ENCODE results near the gene STRN.

STRN gene

GRCh38 chr2:36878429-36878828 is 87.9 kb downstream of the STRN start:
- no peaks in the 10 kb centered on the region for H3K79me2 ChIP-seq (ENCODE audit: control insufficient read depth, insufficient read depth, low read length, unreplicated experiment)
- H3K36me3 ChIP-seq (ENCODE audit: insufficient read depth, low read length): peaks cover 38% of the 10 kb centered on the region
- no peak overlapping the region for H3K27ac ChIP-seq (ENCODE audit: low read depth, low read length)
- no peak overlapping the region for H3K4me3 ChIP-seq (ENCODE audit: low read depth, low read length)
- H3K27me3 ChIP-seq (ENCODE audit: insufficient read depth, low read length): no peaks in the 10 kb centered on the region
- no peaks in the 10 kb centered on the region for H3K4me1 ChIP-seq (ENCODE audit: control insufficient read depth, insufficient read depth, low read length, unreplicated experiment)
- H2AFZ ChIP-seq (ENCODE audit: low read length, unreplicated experiment): no peak overlapping the region

DNA sequence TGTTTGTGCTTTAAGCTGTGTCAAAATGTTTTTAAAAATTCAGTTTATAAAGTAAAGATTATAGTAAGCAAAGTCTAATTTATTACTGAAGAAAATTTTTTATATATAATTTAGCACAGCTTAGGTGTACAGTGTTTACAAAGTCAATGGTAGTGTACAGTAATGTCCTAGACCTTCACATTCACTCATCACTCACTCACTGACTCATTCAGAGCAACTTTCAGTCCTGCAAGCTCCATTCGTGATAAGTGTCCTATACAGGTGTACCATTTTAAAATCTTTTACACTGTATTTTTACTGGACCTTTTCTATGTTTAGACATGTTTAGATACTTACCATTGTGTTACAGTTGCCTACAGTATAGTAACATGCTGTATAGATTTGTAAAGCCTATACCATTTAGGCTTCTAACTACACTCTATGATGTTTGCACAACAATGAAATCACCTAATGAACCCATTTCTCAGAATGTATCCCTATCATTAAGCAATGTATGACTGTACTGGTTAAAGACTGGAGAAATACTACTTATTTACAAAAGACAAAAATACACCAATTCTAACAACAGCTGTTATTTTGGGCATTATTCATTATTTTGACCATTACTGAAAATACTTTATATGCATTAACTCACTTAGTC is 95.1 kb downstream of the STRN start:
- no peak overlapping the region for H2AFZ ChIP-seq (ENCODE audit: low read length, unreplicated experiment)
- H3K4me1 ChIP-seq (ENCODE audit: control insufficient read depth, insufficient read depth, low read length, unreplicated experiment): no peaks in the 10 kb centered on the region
- no peaks in the 10 kb centered on the region for H3K79me2 ChIP-seq (ENCODE audit: control insufficient read depth, insufficient read depth, low read length, unreplicated experiment)
- H3K27ac ChIP-seq (ENCODE audit: low read depth, low read length): no peak overlapping the region
- H3K27me3 ChIP-seq (ENCODE audit: insufficient read depth, low read length): no peaks in the 10 kb centered on the region
- H3K4me3 ChIP-seq (ENCODE audit: low read depth, low read length): no peak overlapping the region
- peaks cover 40% of the 10 kb centered on the region for H3K36me3 ChIP-seq (ENCODE audit: insufficient read depth, low read length)

DNA sequence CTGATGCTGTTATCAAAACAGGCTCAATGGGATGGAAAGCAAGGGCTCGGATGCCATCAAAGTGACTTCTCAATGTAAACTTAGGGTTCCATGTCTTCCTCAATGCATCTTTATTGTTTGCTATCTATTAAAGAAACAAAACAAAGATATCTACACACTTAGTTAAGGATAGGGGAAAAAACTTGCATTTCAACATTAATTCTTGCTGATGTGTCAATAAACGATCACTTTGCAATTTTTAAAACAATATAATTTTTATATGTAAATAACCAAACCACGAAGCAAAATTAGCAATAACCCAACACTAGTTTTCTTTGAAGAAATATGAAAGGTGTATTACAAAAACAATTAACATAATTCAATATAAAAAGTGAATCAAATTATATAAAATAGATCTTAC is 96.7 kb downstream of the STRN start:
- Histone ChIP-seq H3K4me3 (ENCODE audit: low read depth, low read length) (no peak overlapping the region), H3K79me2 (ENCODE audit: control insufficient read depth, insufficient read depth, low read length, unreplicated experiment) (no peaks in the 10 kb centered on the region), H3K4me1 (ENCODE audit: control insufficient read depth, insufficient read depth, low read length, unreplicated experiment) (no peaks in the 10 kb centered on the region), H3K27me3 (ENCODE audit: insufficient read depth, low read length) (no peaks in the 10 kb centered on the region), H2AFZ (ENCODE audit: low read length, unreplicated experiment) (no peak overlapping the region), H3K27ac (ENCODE audit: low read depth, low read length) (no peak overlapping the region), H3K36me3 (ENCODE audit: insufficient read depth, low read length) (peaks cover 34% of the 10 kb centered on the region)

DNA sequence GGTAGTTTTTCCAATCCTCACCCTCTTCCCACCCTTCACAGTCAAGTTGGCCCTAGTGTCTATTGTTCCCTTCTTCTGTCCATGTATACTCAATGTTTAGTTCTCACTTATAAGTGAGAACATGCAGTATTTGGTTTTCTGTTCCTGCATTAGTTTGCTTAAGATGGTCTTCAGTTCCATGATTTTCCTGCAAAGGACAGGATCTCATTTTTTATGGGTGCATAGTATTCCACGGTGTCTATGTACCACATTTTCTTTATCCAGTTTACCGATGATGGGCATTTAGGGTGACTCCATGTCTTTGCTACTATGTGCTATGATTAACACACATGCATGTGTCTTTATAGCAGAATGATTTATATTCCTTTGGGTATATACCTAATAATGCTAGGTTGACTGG is 104.4 kb downstream of the STRN start:
- H3K36me3 ChIP-seq (ENCODE audit: insufficient read depth, low read length): peaks cover 8% of the 10 kb centered on the region; the same call in 1 of the 2 replicates
- no peak overlapping the region for H3K27ac ChIP-seq (ENCODE audit: low read depth, low read length)
- no peaks in the 10 kb centered on the region for H3K27me3 ChIP-seq (ENCODE audit: insufficient read depth, low read length)
- no peak overlapping the region for H2AFZ ChIP-seq (ENCODE audit: low read length, unreplicated experiment)
- H3K4me3 ChIP-seq (ENCODE audit: low read depth, low read length): no peak overlapping the region
- no peaks in the 10 kb centered on the region for H3K4me1 ChIP-seq (ENCODE audit: control insufficient read depth, insufficient read depth, low read length, unreplicated experiment)
- no peaks in the 10 kb centered on the region for H3K79me2 ChIP-seq (ENCODE audit: control insufficient read depth, insufficient read depth, low read length, unreplicated experiment)

DNA sequence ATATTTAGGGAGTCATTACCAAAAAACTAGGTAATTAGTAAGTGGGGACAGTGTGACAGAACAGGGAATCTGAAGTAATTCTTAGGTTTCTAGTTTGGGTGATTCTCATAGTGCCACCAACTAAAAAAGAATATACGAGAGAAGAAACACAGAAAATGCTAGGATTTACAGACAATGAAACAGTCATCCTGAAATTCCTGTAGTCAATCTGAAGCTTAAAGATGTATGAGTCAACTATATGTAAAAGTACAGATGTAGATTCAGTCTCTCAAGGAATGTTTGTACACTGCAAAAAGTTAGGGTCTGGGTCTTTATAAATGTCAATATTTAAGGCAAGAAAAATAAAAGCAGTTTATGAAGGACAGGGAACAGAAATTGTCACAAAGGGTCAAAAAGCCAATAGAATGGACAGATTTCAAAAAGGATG is 107.0 kb downstream of the STRN start:
- Histone ChIP-seq H3K36me3 (ENCODE audit: insufficient read depth, low read length) (peaks cover 11% of the 10 kb centered on the region), H2AFZ (ENCODE audit: low read length, unreplicated experiment) (no peak overlapping the region), H3K4me3 (ENCODE audit: low read depth, low read length) (no peak overlapping the region), H3K79me2 (ENCODE audit: control insufficient read depth, insufficient read depth, low read length, unreplicated experiment) (no peaks in the 10 kb centered on the region), H3K27me3 (ENCODE audit: insufficient read depth, low read length) (no peaks in the 10 kb centered on the region), H3K4me1 (ENCODE audit: control insufficient read depth, insufficient read depth, low read length, unreplicated experiment) (no peaks in the 10 kb centered on the region), H3K27ac (ENCODE audit: low read depth, low read length) (no peak overlapping the region)

DNA sequence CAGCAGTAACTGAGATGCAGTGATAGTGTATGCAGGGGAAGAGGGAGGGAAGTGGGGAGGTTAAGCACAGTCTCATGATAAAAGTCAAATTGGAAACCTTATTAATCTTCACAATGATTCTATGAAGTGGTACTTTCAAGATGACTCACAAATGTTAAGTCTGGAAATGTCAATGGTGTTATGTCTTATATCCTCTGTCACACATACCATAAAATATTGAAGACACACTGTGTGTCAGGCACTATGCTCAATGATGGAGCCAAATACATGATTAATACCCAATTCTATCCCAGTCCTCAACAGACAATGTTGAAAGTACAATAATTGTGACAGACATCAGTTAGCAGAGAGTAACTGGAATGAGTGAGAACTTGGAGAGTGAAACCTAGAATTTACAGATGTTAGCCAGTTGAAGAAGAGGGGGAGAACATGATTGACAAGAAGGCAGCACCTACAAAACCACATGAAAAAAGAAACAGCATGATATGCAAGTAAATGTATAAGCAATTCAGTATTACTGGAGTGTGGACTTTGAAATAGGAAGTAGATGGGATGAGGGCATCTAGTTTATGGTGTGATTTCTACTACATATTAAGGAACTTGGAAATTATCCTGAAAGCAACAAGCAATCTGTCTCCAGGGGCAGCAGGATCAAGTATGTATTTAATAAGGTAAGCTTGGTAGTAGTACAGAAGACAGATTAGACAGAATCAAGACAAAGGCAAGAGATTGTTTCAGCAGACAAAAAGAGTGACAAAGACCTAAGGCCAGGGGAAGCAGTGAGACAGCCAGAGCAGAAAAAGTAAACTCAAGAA is 107.6 kb downstream of the STRN start:
- Histone ChIP-seq H3K27ac (ENCODE audit: low read depth, low read length) (no peak overlapping the region), H3K36me3 (ENCODE audit: insufficient read depth, low read length) (peaks cover 11% of the 10 kb centered on the region), H3K4me3 (ENCODE audit: low read depth, low read length) (no peak overlapping the region), H2AFZ (ENCODE audit: low read length, unreplicated experiment) (no peak overlapping the region), H3K4me1 (ENCODE audit: control insufficient read depth, insufficient read depth, low read length, unreplicated experiment) (no peaks in the 10 kb centered on the region), H3K79me2 (ENCODE audit: control insufficient read depth, insufficient read depth, low read length, unreplicated experiment) (no peaks in the 10 kb centered on the region), H3K27me3 (ENCODE audit: insufficient read depth, low read length) (no peaks in the 10 kb centered on the region)

GRCh38 chr2:36857713-36858112 is 108.6 kb downstream of the STRN start:
- Histone ChIP-seq H3K27me3 (ENCODE audit: insufficient read depth, low read length) (no peaks in the 10 kb centered on the region), H3K36me3 (ENCODE audit: insufficient read depth, low read length) (peaks cover 11% of the 10 kb centered on the region), H3K4me1 (ENCODE audit: control insufficient read depth, insufficient read depth, low read length, unreplicated experiment) (no peaks in the 10 kb centered on the region), H3K4me3 (ENCODE audit: low read depth, low read length) (no peak overlapping the region), H3K79me2 (ENCODE audit: control insufficient read depth, insufficient read depth, low read length, unreplicated experiment) (no peaks in the 10 kb centered on the region), H3K27ac (ENCODE audit: low read depth, low read length) (no peak overlapping the region), H2AFZ (ENCODE audit: low read length, unreplicated experiment) (no peak overlapping the region)

DNA sequence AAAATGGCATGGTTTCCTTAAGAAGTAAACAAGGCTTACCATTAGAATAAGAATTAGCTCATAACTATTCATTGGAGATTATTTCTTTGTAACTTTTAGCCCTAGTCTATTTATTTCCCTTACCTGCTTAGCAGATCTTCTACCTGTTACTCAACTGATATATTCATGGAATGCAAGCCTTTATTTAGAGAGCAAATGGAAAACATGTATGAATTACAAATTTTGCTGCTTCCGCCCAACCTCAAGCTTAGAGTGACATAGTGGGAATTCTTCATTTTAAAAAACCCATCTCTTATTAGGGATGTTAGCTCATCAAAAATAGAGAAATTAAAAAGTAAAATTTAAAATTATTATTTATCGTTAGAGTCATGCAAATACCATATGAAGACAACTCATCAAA is 110.9 kb downstream of the STRN start:
- no peak overlapping the region for H3K4me3 ChIP-seq (ENCODE audit: low read depth, low read length)
- H3K27me3 ChIP-seq (ENCODE audit: insufficient read depth, low read length): no peaks in the 10 kb centered on the region
- H3K79me2 ChIP-seq (ENCODE audit: control insufficient read depth, insufficient read depth, low read length, unreplicated experiment): no peaks in the 10 kb centered on the region
- H3K27ac ChIP-seq (ENCODE audit: low read depth, low read length): no peak overlapping the region
- H3K4me1 ChIP-seq (ENCODE audit: control insufficient read depth, insufficient read depth, low read length, unreplicated experiment): no peaks in the 10 kb centered on the region
- peaks cover 15% of the 10 kb centered on the region for H3K36me3 ChIP-seq (ENCODE audit: insufficient read depth, low read length)
- H2AFZ ChIP-seq (ENCODE audit: low read length, unreplicated experiment): no peak overlapping the region

- Histone ChIP-seq H3K4me3 (ENCODE audit: low read depth, low read length) (no peak overlapping the region), H3K4me1 (ENCODE audit: control insufficient read depth, insufficient read depth, low read length, unreplicated experiment) (no peaks in the 10 kb centered on the region), H3K27ac (ENCODE audit: low read depth, low read length) (no peak overlapping the region), H3K36me3 (ENCODE audit: insufficient read depth, low read length) (peaks cover 27% of the 10 kb centered on the region), H3K79me2 (ENCODE audit: control insufficient read depth, insufficient read depth, low read length, unreplicated experiment) (no peaks in the 10 kb centered on the region), H2AFZ (ENCODE audit: low read length, unreplicated experiment) (no peak overlapping the region), H3K27me3 (ENCODE audit: insufficient read depth, low read length) (no peaks in the 10 kb centered on the region)
These were observed 112.1 kb downstream of the STRN start for GRCh38 chr2:36854241-36854640.

GRCh38 chr2:36849265-36849664 is 117.1 kb downstream of the STRN start:
- H3K36me3 ChIP-seq (ENCODE audit: insufficient read depth, low read length): peaks cover 31% of the 10 kb centered on the region
- H3K79me2 ChIP-seq (ENCODE audit: control insufficient read depth, insufficient read depth, low read length, unreplicated experiment): no peaks in the 10 kb centered on the region
- no peaks in the 10 kb centered on the region for H3K4me1 ChIP-seq (ENCODE audit: control insufficient read depth, insufficient read depth, low read length, unreplicated experiment)
- H3K4me3 ChIP-seq (ENCODE audit: low read depth, low read length): no peak overlapping the region
- H2AFZ ChIP-seq (ENCODE audit: low read length, unreplicated experiment): no peak overlapping the region
- no peak overlapping the region for H3K27ac ChIP-seq (ENCODE audit: low read depth, low read length)
- no peaks in the 10 kb centered on the region for H3K27me3 ChIP-seq (ENCODE audit: insufficient read depth, low read length)

DNA sequence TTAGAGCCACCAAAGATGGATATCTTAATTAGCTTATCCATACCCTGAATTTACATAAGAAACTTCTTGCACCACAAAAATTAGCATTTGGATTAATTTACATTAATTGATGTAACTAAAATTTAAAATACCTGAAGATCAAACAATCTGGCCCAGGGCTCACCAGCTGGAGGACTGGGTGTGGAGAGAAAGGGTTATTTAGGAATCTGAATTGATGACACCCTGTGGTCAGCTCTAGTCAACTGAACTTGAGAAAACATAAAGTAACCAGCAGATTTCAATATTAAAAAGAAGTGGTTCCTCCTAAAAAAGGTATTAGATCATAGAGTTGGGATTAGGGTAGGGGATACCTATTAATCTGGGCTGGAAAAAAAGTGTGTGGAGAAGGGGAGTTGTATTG is 122.5 kb downstream of the STRN start:
- H3K79me2 ChIP-seq (ENCODE audit: control insufficient read depth, insufficient read depth, low read length, unreplicated experiment): no peaks in the 10 kb centered on the region
- no peaks in the 10 kb centered on the region for H3K27me3 ChIP-seq (ENCODE audit: insufficient read depth, low read length)
- H3K36me3 ChIP-seq (ENCODE audit: insufficient read depth, low read length): peaks cover 11% of the 10 kb centered on the region
- H3K27ac ChIP-seq (ENCODE audit: low read depth, low read length): no peak overlapping the region
- no peak overlapping the region for H3K4me3 ChIP-seq (ENCODE audit: low read depth, low read length)
- no peak overlapping the region for H2AFZ ChIP-seq (ENCODE audit: low read length, unreplicated experiment)
- H3K4me1 ChIP-seq (ENCODE audit: control insufficient read depth, insufficient read depth, low read length, unreplicated experiment): no peaks in the 10 kb centered on the region

Data from ACC112 (cell line).